Kidney (tissue), 14 donors: ENCODE measurements around the gene HPS4. TPM values are rescaled to one million over a fixed set of nuclear protein-coding genes. Genes with fewer than 3 reads are reported as not detected.

ENCODE experiments used
- DNase-seq, 5 donors: peaks; one replicate each; pipeline ENCODE4 v3.0.0-alpha.2; 2013 to 2020
- FAIRE-seq: peaks from 2 replicates; lab custom pipeline; 2012; peaks lifted over from hg19 to GRCh38; lab: Jason Lieb, UNC
- H3K27ac ChIP-seq, 2 donors: one replicate each; pipeline ENCODE4 v1.7.0; 2013; ENCODE audit warnings: low read depth in 2 of 2, low read length in 2 of 2, inconsistent platforms in 1 of 2
- H3K27me3 ChIP-seq: one replicate; pipeline ENCODE4 v1.7.1; 2013; ENCODE audit warnings: low read length, inconsistent platforms; ENCODE audit not compliant: control insufficient read depth, insufficient read depth
- H3K36me3 ChIP-seq, 3 donors: one replicate each; pipeline versions ENCODE4 v1.7.0 to v1.7.1; 2013; ENCODE audit warnings: low read length in 3 of 3, control low read depth in 1 of 3, inconsistent platforms in 1 of 3; ENCODE audit not compliant: insufficient read depth in 3 of 3, control insufficient read depth in 2 of 3
- H3K4me1 ChIP-seq, 3 donors: one replicate each; pipeline versions ENCODE4 v1.7.0 to v1.7.1; 2013; ENCODE audit warnings: low read length in 3 of 3, inconsistent platforms in 1 of 3, low read depth in 1 of 3; ENCODE audit not compliant: control insufficient read depth in 2 of 3, insufficient read depth in 2 of 3
- H3K4me3 ChIP-seq, 3 donors: one replicate each; pipeline versions ENCODE4 v1.7.0 to v1.8.1; 2013; ENCODE audit warnings: low read length in 3 of 3, control low read depth in 1 of 3, inconsistent platforms in 1 of 3
- H3K9ac ChIP-seq, 3 donors: one replicate each; pipeline versions ENCODE4 v1.7.0 to v1.7.1; 2013; ENCODE audit warnings: low read length in 3 of 3, control low read depth in 1 of 3, inconsistent platforms in 1 of 3
- H3K9me3 ChIP-seq, 3 donors: one replicate each; pipeline versions ENCODE4 v1.7.0 to v1.7.1; 2013; ENCODE audit warnings: low read length in 3 of 3, control low read depth in 1 of 3, inconsistent platforms in 1 of 3; ENCODE audit not compliant: control insufficient read depth in 2 of 3, insufficient read depth in 1 of 3
- intact Hi-C: fragments of 100-400 bp; cut with DNase I; formaldehyde crosslinking; loops from one replicate; pipeline ENCODE4 v1.11.1; 2022
- polyA plus RNA-seq: library from polyadenylated mRNA; stranded (reverse); fragments of 350-450 nt; fragmentation: Illumina TruSeq; extraction: RNeasy Lipid Tissue Mini Kit (QIAGEN cat#74804); gene quantifications from one replicate; pipeline ENCODE4 v1.2.3, GENCODE V29; 2014; ENCODE audit warnings: low read depth, low replicate concordance; ENCODE audit not compliant: insufficient read depth
- total RNA-seq: library from RNA; stranded (reverse); fragmentation: NEBNext Ultra II Directional; extraction: Animal tissue kit (Norgen Biotek cat#: 25700); gene quantifications from one replicate; pipeline ENCODE4 v1.2.1, GENCODE V29; 2021
- TF ChIP-seq, protein P1 (sequence below): IDR thresholded peaks from 3 replicates; pipeline ENCODE4 v1.5.1; 2012; ENCODE audit warnings: mild to moderate bottlenecking, moderate library complexity, borderline replicate concordance; ENCODE audit not compliant: insufficient read depth; ENCODE audit errors: extremely low read depth
- donor health status: control.
- donor health status: control.
- donor health status: control.
- donor health status: control.
- donor health status: control.
- donor health status: DM: yes; HTN: yes; CAD: no.
- donor health status: Normal renal cell carcinoma (clear cell type).

The HPS4 gene
- total and polyA plus RNA-seq, 2 donors from 2014 or later: 11.9 to 35.5 TPM

DNA sequence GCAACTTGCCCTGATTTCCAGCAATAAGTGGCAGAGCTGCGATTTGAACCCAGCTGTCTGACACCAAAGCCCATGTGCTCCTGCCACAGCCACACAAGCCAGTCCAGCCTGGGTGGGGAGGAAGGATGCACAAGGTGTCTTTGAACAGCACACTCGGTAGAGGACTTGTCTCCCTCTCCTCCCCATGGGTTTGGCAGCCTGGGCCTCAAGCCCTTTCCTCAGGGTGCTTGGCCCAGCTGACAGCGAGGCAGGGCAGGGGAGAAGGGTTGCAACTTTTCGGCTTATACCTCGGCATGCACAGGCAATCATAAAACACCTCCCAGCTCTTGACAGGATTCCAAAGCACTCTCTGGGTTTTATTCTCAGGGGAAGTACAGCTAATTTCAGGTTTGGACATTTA lies 35.2 kb downstream of the HPS4 start:
- no peak overlapping the region for H3K9ac ChIP-seq
- H3K36me3 ChIP-seq: peaks cover 0 to 21% (median 13%) of the 10 kb centered on the region in 3 donors
- FAIRE-seq (no peak), DNase-seq (no peak)
- no peaks in the 10 kb centered on the region for H3K9me3 ChIP-seq
- TF ChIP-seq, protein P1, sequence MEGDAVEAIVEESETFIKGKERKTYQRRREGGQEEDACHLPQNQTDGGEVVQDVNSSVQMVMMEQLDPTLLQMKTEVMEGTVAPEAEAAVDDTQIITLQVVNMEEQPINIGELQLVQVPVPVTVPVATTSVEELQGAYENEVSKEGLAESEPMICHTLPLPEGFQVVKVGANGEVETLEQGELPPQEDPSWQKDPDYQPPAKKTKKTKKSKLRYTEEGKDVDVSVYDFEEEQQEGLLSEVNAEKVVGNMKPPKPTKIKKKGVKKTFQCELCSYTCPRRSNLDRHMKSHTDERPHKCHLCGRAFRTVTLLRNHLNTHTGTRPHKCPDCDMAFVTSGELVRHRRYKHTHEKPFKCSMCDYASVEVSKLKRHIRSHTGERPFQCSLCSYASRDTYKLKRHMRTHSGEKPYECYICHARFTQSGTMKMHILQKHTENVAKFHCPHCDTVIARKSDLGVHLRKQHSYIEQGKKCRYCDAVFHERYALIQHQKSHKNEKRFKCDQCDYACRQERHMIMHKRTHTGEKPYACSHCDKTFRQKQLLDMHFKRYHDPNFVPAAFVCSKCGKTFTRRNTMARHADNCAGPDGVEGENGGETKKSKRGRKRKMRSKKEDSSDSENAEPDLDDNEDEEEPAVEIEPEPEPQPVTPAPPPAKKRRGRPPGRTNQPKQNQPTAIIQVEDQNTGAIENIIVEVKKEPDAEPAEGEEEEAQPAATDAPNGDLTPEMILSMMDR: no peak
- H3K27me3 ChIP-seq: no peaks in the 10 kb centered on the region
- no peaks in the 10 kb centered on the region for H3K4me1 ChIP-seq
- no peak overlapping the region for H3K27ac ChIP-seq
- no peak overlapping the region for H3K4me3 ChIP-seq
- intact Hi-C loops: no loop called here

DNA sequence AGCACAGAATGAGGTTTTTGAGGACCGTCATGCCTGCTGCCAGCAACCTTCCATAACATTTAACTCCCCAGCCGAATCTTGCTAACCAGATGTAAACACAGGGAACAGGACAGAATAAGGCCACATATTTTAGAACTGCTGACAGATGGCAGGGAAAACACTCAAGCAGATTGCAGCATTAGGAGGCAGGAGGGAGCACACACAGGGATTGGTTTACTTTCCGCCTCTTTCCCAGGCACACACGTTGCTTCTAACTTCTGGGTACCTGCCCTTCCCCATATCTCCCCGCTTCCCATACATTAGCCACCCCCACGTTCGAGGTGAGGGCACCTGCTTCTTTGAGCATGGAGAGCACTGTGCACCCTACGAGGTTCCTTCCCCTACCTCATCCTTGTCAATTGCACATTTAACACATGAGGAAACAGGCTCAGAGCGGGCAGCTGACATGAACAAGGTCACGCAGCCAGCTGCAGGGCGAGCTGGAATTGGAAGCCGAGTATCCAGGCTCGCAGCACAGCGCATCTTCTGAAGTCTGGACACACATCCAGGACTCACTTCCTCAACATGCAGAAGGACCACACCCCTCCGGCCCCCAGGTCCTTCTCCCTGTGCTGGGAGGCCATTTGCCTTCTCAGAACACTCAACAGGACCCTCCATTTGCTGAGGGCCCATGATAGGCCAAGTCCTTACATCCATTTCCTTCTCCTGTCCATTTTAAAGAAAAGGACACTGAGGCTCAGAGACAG lies 35.8 kb downstream of the HPS4 start:
- FAIRE-seq (no peak), DNase-seq (no peak)
- TF ChIP-seq, protein P1: no peak
- Histone ChIP-seq H3K36me3 (peaks cover 0 to 15% (median 9%) of the 10 kb centered on the region in 3 donors), H3K9me3 (no peaks in the 10 kb centered on the region), H3K4me1 (no peaks in the 10 kb centered on the region), H3K27me3 (no peaks in the 10 kb centered on the region), H3K27ac (no peak overlapping the region), H3K4me3 (no peak overlapping the region), H3K9ac (no peak overlapping the region)
- intact Hi-C loops: no loop called here

DNA sequence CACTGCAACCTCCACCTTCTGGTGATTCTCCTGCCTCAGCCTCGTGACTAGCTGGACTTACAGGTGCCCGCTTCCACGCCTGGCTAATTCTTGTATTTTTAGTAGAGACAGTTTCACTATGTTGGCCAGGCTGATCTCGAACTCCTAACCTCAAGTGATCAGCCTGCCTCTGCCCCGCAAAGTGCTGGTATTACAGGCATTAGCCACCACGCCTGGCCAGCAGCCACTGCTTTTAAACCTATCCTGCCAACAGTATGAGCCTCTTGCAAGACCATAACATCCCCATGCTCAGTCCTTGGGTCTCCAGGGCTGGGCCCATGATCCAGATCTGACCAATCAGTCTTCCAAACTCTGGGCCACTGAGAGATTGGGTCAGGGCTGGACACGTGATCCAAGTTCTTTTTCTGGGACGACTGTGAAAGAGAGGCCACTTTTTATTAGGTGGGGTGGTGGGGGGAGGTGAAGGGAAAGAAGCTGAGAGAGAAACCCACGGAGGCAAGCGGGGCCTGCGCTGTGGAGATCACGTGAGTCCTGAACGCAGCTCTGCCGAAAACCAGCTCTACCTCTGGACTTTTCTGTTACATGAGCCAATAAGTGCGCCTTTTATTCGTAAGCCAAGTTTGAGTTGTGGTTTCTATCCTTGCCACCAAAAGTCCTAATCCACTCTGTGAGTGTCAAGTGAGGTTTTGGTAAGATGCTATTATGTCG lies 36.6 kb downstream of the HPS4 start:
- H3K4me1 ChIP-seq: no peaks in the 10 kb centered on the region
- no peak for FAIRE-seq

More for the DNA sequence above, 36.6 kb downstream of the HPS4 start:
- H3K4me3 ChIP-seq: no peak overlapping the region
- no peak overlapping the region for H3K27ac ChIP-seq
- H3K9ac ChIP-seq: no peak overlapping the region
- H3K27me3 ChIP-seq: no peaks in the 10 kb centered on the region
- DNase-seq: no peak
- H3K36me3 ChIP-seq: peaks cover 0 to 8% (median 3%) of the 10 kb centered on the region in 3 donors
- intact Hi-C loops: no loop called here
- no peaks in the 10 kb centered on the region for H3K9me3 ChIP-seq
- TF ChIP-seq, protein P1: no peak
